HUES64 (cell line): Measurements from ENCODE around the gene HOXA7.

Source experiments
- H3K27ac ChIP-seq: 2 replicates; pipeline ENCODE4 v1.7.0; 2013; ENCODE audit warnings: low read depth, low read length, inconsistent platforms
- H3K27me3 ChIP-seq: 2 replicates; pipeline ENCODE4 v1.6.1; 2013; ENCODE audit warnings: mild to moderate bottlenecking, low read length; ENCODE audit not compliant: insufficient read depth
- H3K36me3 ChIP-seq: 2 replicates; pipeline ENCODE4 v1.6.1; 2013; ENCODE audit warnings: mild to moderate bottlenecking, low read length; ENCODE audit not compliant: insufficient read depth
- H3K4me1 ChIP-seq: 2 replicates; pipeline ENCODE4 v1.6.1; 2013; ENCODE audit warnings: mild to moderate bottlenecking, low read length, moderate library complexity; ENCODE audit not compliant: insufficient read depth
- H3K4me3 ChIP-seq: 2 replicates; pipeline ENCODE4 v1.5.1; 2013; ENCODE audit warnings: mild to moderate bottlenecking, low read length, moderate library complexity
- H3K9ac ChIP-seq: 2 replicates; pipeline ENCODE4 v1.6.1; 2013; ENCODE audit warnings: mild to moderate bottlenecking, low read depth, low read length
- H3K9me3 ChIP-seq: 2 replicates; pipeline ENCODE4 v1.6.1; 2013; ENCODE audit warnings: low read depth, low read length; ENCODE audit not compliant: insufficient read depth
- WGBS: fragments of 150-250, 120-280 bp; methylation state at CpG from one replicate; pipeline ENCODE4 v1.1.7; 2013; ENCODE audit warnings: missing lambda C conversion rate; 5-methylcytosine and 5-hydroxymethylcytosine counted together

The HOXA7 gene

DNA sequence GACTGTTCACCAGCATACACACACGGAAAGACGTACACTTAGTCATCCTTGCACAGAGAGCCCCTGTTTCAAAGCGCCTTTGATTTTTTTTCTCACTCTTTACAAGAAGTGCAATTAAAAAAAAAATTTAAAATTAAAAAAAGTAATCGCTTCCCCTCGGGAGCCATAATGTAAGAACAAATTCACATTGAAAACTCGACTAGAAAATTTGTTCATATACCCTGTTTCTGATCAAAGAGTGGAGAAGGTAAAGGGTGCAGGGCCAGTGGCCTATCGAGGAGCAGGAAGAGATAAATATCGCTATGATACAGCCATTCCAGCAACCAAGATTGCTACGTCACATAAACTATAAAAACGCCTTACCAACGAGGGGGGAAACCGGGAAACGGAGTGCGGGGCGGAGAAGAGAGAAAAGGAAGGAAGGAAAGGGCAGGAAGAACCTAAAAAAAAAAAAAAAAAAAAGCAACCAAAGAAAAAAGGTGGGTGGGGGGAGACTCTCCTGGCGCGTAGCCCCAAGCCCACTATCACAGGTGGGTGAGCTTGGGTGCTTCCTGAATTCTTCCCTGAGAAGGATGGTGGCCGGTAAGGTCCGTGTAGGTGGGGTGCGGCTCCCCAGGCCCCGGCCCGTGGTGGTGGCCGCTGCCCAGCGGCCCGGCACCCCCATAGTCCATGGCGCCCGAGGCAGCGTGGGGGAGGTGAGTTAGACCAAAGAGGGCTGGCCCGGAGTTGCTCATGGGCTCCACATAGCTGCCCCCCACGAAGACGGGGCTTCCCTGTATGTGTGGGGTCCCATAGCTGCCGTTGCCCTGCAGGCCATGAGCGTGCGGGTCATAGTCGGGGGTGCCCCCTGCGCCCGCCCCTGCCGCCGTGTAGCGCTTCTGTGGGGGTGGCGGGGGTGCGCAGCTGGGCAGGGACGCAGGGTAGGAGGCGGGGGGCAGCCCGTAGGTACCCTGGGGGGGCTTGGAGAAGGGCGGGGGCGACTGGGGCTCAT, 48.8 kb downstream of the HOXA7 start:
- Histone ChIP-seq H3K4me1 (peaks cover 9% of the 10 kb centered on the region; the same call in 1 of the 2 replicates), H3K27me3 (peaks cover 100% of the 10 kb centered on the region), H3K27ac (no peak overlapping the region), H3K9me3 (no peaks in the 10 kb centered on the region), H3K4me3 (no peak overlapping the region), H3K9ac (no peak overlapping the region), H3K36me3 (no peaks in the 10 kb centered on the region)
- 5% methylated on average over 43 of the region's 47 CpGs for WGBS

DNA sequence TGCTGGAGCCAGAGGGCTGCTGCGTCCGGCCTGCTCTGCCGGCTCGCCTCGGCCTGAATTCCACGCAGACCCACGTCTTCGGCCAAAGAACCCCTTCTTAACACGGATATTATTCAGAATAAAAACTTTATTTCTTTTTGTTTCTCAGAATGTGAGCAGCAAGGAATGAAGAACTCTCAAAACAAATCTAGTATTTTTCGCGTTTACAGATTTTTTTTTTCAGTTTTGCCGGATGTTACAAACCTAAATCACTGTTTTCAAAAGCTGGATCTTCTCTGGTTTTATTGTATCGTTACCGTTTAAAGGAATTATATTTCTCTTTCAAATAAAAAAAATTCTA, 49.6 kb downstream of the HOXA7 start:
- Histone ChIP-seq H3K36me3 (no peaks in the 10 kb centered on the region), H3K4me1 (peaks cover 9% of the 10 kb centered on the region; the same call in 1 of the 2 replicates), H3K9ac (no peak overlapping the region), H3K9me3 (no peaks in the 10 kb centered on the region), H3K27me3 (peaks cover 100% of the 10 kb centered on the region), H3K27ac (no peak overlapping the region), H3K4me3 (peak overlapping the region; percentile 20; the same call in 1 of the 2 replicates)
- 4% methylated on average over 12 of the region's 14 CpGs for WGBS

GRCh38 chr7:27106181-27106900, 50.1 kb downstream of the HOXA7 start:
- Histone ChIP-seq H3K27ac (no peak overlapping the region), H3K4me1 (peaks cover 13% of the 10 kb centered on the region), H3K9me3 (no peaks in the 10 kb centered on the region), H3K9ac (no peak overlapping the region), H3K27me3 (peaks cover 100% of the 10 kb centered on the region), H3K4me3 (peak overlapping the region; percentile 20; the same call in 1 of the 2 replicates), H3K36me3 (no peaks in the 10 kb centered on the region)
- under 1% methylated on average over 43 of the region's 44 CpGs for WGBS

DNA sequence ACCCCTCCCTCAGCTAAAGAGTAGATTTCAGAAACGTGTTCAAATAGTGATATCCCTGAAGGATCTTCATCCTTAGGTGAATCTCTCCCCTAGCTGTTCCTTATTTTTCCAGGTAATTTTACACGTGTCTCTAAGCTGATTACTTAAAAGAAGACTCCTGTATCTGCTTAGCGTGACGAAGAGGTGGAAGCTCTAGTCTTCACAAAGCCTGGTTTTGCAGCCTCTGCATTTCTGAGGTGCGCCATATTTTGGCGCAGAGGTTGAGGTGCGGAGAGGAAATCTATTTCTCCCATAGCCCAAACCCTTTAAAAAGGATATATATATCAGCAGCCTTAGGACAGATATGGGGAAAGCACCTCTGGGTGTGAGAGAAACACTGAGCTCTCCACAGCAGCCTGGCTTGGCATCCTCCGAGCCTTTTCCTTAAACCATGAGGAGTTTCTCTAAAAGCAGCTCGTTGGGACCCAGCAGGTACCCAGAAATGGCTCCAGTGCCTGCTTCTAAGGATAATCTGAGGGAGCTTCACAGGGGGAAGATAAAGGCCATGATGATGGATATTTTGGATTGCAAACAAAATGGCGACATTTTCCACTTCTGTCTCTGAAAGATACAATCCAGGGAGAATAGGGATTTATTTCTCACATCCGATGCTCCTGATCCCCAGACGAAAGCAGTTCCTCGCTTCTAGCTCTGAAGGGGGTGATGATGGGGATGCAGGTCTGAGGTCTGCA, 51.0 kb downstream of the HOXA7 start:
- Histone ChIP-seq H3K27me3 (peaks cover 100% of the 10 kb centered on the region), H3K27ac (no peak overlapping the region), H3K36me3 (no peaks in the 10 kb centered on the region), H3K9me3 (no peaks in the 10 kb centered on the region), H3K4me3 (no peak overlapping the region), H3K9ac (no peak overlapping the region), H3K4me1 (peaks cover 18% of the 10 kb centered on the region)
- 9% methylated on average over 11 of the region's 13 CpGs for WGBS

- H3K4me1 ChIP-seq: peaks cover 25% of the 10 kb centered on the region
- no peaks in the 10 kb centered on the region for H3K9me3 ChIP-seq
- H3K4me3 ChIP-seq: no peak overlapping the region; the same call in 1 of the 2 replicates
- H3K27ac ChIP-seq: no peak overlapping the region
- no peaks in the 10 kb centered on the region for H3K36me3 ChIP-seq
- 18% methylated on average over 13 of the region's 13 CpGs for WGBS
- H3K27me3 ChIP-seq: peaks cover 100% of the 10 kb centered on the region
- H3K9ac ChIP-seq: no peak overlapping the region
Observed at GRCh38 chr7:27104341-27105058, 52.0 kb downstream of the HOXA7 start.
